Panc1 (cell line): ENCODE data around the gene MRAP. TPM values are rescaled to one million over a fixed set of nuclear protein-coding genes. Genes with fewer than 3 reads are reported as not detected.

ENCODE experiments used
- ATAC-seq: fragments of 200-7000 bp; cut with Tn5 transposase; 2 replicates; pipeline ENCODE4 v1.9.1; 2020; ENCODE audit warnings: mild to moderate bottlenecking, moderate library complexity
- BruUV-seq: library from RNA; stranded (reverse); fragments of 400-500 nt; replicated peaks from 2 replicates; lab custom pipeline; 2021; lab: Mats Ljungman, UMichigan
- CTCF ChIA-PET: fragments of 300-600 bp; sonication (Branson Sonifier 250); formaldehyde crosslinking; loops from one replicate; lab custom pipeline; 2022; ENCODE audit warnings: antibody characterized with exemption; lab: Charles Lee
- POLR2A ChIA-PET: fragments of 300-600 bp; sonication (Branson Sonifier 250); formaldehyde crosslinking; loops from one replicate; lab custom pipeline; 2022; ENCODE audit warnings: antibody characterized with exemption; lab: Charles Lee
- DNase-seq: peaks from one replicate; pipeline ENCODE4 v3.0.0-alpha.2; 2010; ENCODE audit warnings: low read depth, low spot score
- H3K27ac ChIP-seq: 2 replicates; pipeline ENCODE4 v1.5.1; 2011; ENCODE audit warnings: mild to moderate bottlenecking, low read length, inconsistent platforms
- H3K27me3 ChIP-seq: fragments of 200-500 bp; sonication (Bioruptor generic); 2 replicates; pipeline ENCODE4 v1.6.0; 2014; ENCODE audit warnings: low read length, inconsistent platforms; ENCODE audit not compliant: control insufficient read depth, insufficient read depth
- H3K36me3 ChIP-seq: fragments of 200-500 bp; sonication (Bioruptor generic); 2 replicates; pipeline ENCODE4 v1.5.1; 2014; ENCODE audit warnings: inconsistent platforms, mild to moderate bottlenecking, low read length, moderate library complexity; ENCODE audit not compliant: control insufficient read depth, insufficient read depth
- H3K4me1 ChIP-seq: 2 replicates; pipeline ENCODE4 v1.5.1; 2011; ENCODE audit warnings: inconsistent platforms, mild to moderate bottlenecking, low read length, moderate library complexity; ENCODE audit not compliant: control insufficient read depth, insufficient read depth
- H3K4me3 ChIP-seq, 2 experiments: 2 replicates each; pipeline ENCODE4 v1.5.1; 2011 to 2012; ENCODE audit warnings: low read depth in 2 of 2, low read length in 2 of 2, mild to moderate bottlenecking in 2 of 2, inconsistent platforms in 1 of 2, moderate library complexity in 1 of 2
- H3K9me3 ChIP-seq: fragments of 200-500 bp; sonication (Bioruptor generic); 2 replicates; pipeline ENCODE4 v1.5.1; 2014; ENCODE audit warnings: low read depth, mild to moderate bottlenecking, inconsistent platforms, low read length, moderate library complexity; ENCODE audit not compliant: control insufficient read depth, insufficient read depth
- CTCF ChIP-seq: fragments of 450-650 bp; IDR thresholded peaks from 2 replicates; pipeline ENCODE4 v1.5.1; 2017; ENCODE audit warnings: mild to moderate bottlenecking
- POLR2AphosphoS5 ChIP-seq: IDR thresholded peaks from 2 replicates; pipeline ENCODE4 v1.6.1; 2012; ENCODE audit warnings: mild to moderate bottlenecking, low read depth, low read length, moderate library complexity
- REST ChIP-seq, 2 experiments: IDR thresholded peaks; 2 replicates each; pipeline ENCODE4 v1.6.1; 2011 to 2012; ENCODE audit warnings: low read depth in 2 of 2, control low read depth in 1 of 2, low read length in 1 of 2, mild to moderate bottlenecking in 1 of 2, moderate library complexity in 1 of 2; ENCODE audit not compliant: insufficient read depth in 1 of 2
- SIN3A ChIP-seq: IDR thresholded peaks from 2 replicates; pipeline ENCODE4 v1.6.1; 2012; ENCODE audit warnings: low read depth, mild to moderate bottlenecking, low read length, moderate library complexity, borderline replicate concordance; ENCODE audit not compliant: insufficient read depth
- TCF7L2 ChIP-seq: IDR thresholded peaks from 2 replicates; pipeline ENCODE4 v1.6.1; 2011; ENCODE audit warnings: mild to moderate bottlenecking, low read depth, low read length, inconsistent platforms
- in situ Hi-C: cut with HindIII; loops from 2 replicates; pipeline ENCODE4 v1.10.0; 2016; ENCODE audit warnings: low sequenced_read_pairs, low pct_unique_long_range_greater_than_20kb
- intact Hi-C: fragments of 100-400 bp; cut with micrococcal nuclease; formaldehyde crosslinking; loops from one replicate; pipeline ENCODE4 v1.10.0; 2022; ENCODE audit not compliant: unreplicated experiment
- total RNA-seq: library from RNA; stranded (reverse); gene quantifications from one replicate; pipeline ENCODE4 v1.2.1, GENCODE V29; 2021; ENCODE audit not compliant: unreplicated experiment

Gene MRAP
- total RNA-seq, 1 experiment from 2014 or later, result not detected

- H3K36me3 ChIP-seq, result no peaks in the 10 kb centered on the region
- no peaks in the 10 kb centered on the region for H3K4me1 ChIP-seq
- no peak for DNase-seq
- no peak overlapping the region for H3K27ac ChIP-seq
- BruUV-seq, result no TSS peak
- no peaks in the 10 kb centered on the region for H3K9me3 ChIP-seq
- in situ Hi-C loops, result no loop called here
- TF ChIP-seq REST (IDR thresholded peaks at IDR 0.05; ENCODE audit: insufficient read depth in 1 of 2, low read depth in 2 of 2, low read length in 1 of 2), result no peak
- no peak for TF ChIP-seq CTCF
- no peak for TF ChIP-seq TCF7L2
- no peak for TF ChIP-seq SIN3A
- TF ChIP-seq POLR2AphosphoS5, result no peak
- no peak overlapping the region for H3K4me3 ChIP-seq
- ATAC-seq, result no peak
- intact Hi-C loops, result no loop called here
- POLR2A ChIA-PET, result no interaction called here
- no peaks in the 10 kb centered on the region for H3K27me3 ChIP-seq
- CTCF ChIA-PET, result no interaction called here
These were observed 9.1 kb downstream of the MRAP start for GRCh38 chr21:32307706-32308105.

- intact Hi-C loops, result no loop called here
- in situ Hi-C loops, result no loop called here
These were observed 10.0 kb downstream of the MRAP start for GRCh38 chr21:32308696-32309095.

More at GRCh38 chr21:32308696-32309095, 10.0 kb downstream of the MRAP start:
- Histone ChIP-seq H3K27ac (no peak overlapping the region), H3K9me3 (no peaks in the 10 kb centered on the region), H3K4me1 (no peaks in the 10 kb centered on the region), H3K36me3 (no peaks in the 10 kb centered on the region), H3K4me3 (no peak overlapping the region), H3K27me3 (no peaks in the 10 kb centered on the region)
- POLR2A ChIA-PET, result no interaction called here
- TF ChIP-seq CTCF, result no peak
- no peak for TF ChIP-seq POLR2AphosphoS5
- no peak for TF ChIP-seq REST (IDR thresholded peaks at IDR 0.05; ENCODE audit: insufficient read depth in 1 of 2, low read depth in 2 of 2, low read length in 1 of 2)
- CTCF ChIA-PET, result no interaction called here
- BruUV-seq, result no TSS peak
- ATAC-seq (no peak), DNase-seq (no peak)
